GM18505 (cell line): ENCODE results near the gene OR4C11.
A peak's percentile ranks its signal among the peaks of the same experiment; 100 is the strongest.

Experiments used
- ATAC-seq: cut with Tn5 transposase; IDR thresholded peaks from one replicate; pipeline ENCODE4 v1.9.1; 2021; ENCODE audit not compliant: unreplicated experiment
- POLR2A ChIP-seq: IDR thresholded peaks from 4 replicates; pipeline ENCODE4 v1.6.1; 2011; ENCODE audit warnings: borderline replicate concordance; ENCODE audit not compliant: insufficient read depth, insufficient read length; ENCODE audit errors: extremely low read depth

Gene OR4C11

GRCh38 chr11:55607545-55607944 lies at the start of gene OR4C11:
TSS of gene OR4C11 (minus strand) at chr11:55607645. CDS start at chr11:55604373, 3,272 bp downstream.
- ATAC-seq = no peak

GRCh38 chr11:55655096-55655495 lies 47.7 kb upstream of the OR4C11 start:
- ATAC-seq = no peak
- no peak for TF ChIP-seq POLR2A

More at GRCh38 chr11:55607545-55607944, at the start of gene OR4C11:
- TF ChIP-seq POLR2A = no peak

GRCh38 chr11:55652560-55652959 lies 45.1 kb upstream of the OR4C11 start:
- ATAC-seq = no peak
- TF ChIP-seq POLR2A = no peak

GRCh38 chr11:55648027-55648426 lies 40.6 kb upstream of the OR4C11 start, which contains the start of gene OR4S2:
TSS of gene OR4S2 (plus strand) at chr11:55648327. CDS start at chr11:55650904, 2,577 bp downstream.
- no peak for ATAC-seq
- TF ChIP-seq POLR2A = no peak

GRCh38 chr11:55634813-55635212 lies 27.4 kb upstream of the OR4C11 start, which contains the start of gene OR4P4:
TSS of gene OR4P4 (plus strand) at chr11:55635113.
- no peak for ATAC-seq
- no peak for TF ChIP-seq POLR2A

GRCh38 chr11:55624531-55624930 lies 17.1 kb upstream of the OR4C11 start:
- ATAC-seq = no peak
- TF ChIP-seq POLR2A = no peak

- peak; percentile 82 for ATAC-seq
Measured at GRCh38 chr11:55572548-55572947, 34.9 kb downstream of the OR4C11 start.

GRCh38 chr11:55571828-55572227 lies 35.6 kb downstream of the OR4C11 start, which contains the start of gene OR4C16:
TSS of gene OR4C16 (plus strand) at chr11:55572128. CDS start at chr11:55572128, 0 bp downstream.
- ATAC-seq = no peak
- no peak for TF ChIP-seq POLR2A

More at GRCh38 chr11:55572548-55572947, 34.9 kb downstream of the OR4C11 start:
- no peak for TF ChIP-seq POLR2A

GRCh38 chr11:55554169-55554568 lies 53.3 kb downstream of the OR4C11 start, which contains the start of gene OR4C15:
TSS of gene OR4C15 (plus strand) at chr11:55554469. CDS start at chr11:55554469, 0 bp downstream.
- no peak for ATAC-seq
- TF ChIP-seq POLR2A = no peak
